Epithelial cell of umbilical artery (primary cell): ENCODE data around the gene CPSF3. TPM values are rescaled to one million over a fixed set of nuclear protein-coding genes. Genes with fewer than 3 reads are reported as not detected.

Source experiments
- total RNA-seq: library from RNA; depleted of rRNA; stranded (reverse); fragments of >200 nt; gene quantifications from 2 replicates; pipeline ENCODE4 v1.2.3, GENCODE V29; 2014

CPSF3 gene
- 52.3 and 53.8 TPM in 2 replicates for total RNA-seq

DNA sequence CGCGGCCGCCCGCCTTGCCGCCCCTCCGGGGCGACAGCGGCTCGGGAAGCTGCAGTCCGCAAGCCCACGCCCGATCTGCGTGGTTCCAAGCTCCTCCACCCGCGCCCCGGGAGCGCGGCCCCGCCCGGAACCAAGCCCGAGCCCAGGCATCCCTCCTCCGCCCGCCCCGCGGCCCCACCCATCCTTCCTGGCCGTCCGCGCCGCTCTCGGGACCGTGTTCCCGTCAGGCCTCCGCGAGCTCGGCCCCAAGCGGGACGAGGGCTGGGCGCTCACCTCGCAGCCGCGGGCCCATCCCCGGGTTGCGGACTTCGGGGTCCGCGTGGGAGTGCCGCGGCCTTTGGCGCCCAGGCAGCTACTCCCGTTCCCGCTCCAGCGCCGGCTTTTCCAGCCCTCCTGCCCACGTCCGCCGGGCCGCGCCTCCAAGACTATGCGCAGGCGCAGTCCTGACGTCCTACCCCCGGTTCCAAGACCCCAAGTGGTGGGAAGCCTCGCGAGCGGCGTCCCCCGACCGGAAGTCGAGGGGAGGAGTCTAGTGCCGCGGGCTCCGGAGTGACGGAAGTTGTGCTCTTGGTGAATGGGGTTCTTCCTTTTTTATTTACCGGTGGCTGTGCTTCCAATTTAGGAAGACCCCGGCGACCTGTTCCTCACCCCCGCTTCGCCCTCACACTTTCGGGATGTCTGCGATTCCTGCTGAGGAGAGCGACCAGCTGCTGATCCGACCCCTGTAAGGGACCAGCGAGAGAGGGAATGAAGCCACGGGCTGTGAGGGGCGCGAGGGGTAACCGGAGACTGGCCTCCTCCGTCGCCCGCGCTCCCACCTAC is at the start of gene CPSF3, which contains the start of gene ITGB1BP1:
Gene CPSF3 (plus strand): TSS at position 555 of the 822 bp plus-strand sequence. CDS start 120 bp downstream, at position 675.
Gene ITGB1BP1 (minus strand): TSS at position 429 of the 822 bp plus-strand sequence. CDS start 4,831 bp downstream, outside the sequence.

DNA sequence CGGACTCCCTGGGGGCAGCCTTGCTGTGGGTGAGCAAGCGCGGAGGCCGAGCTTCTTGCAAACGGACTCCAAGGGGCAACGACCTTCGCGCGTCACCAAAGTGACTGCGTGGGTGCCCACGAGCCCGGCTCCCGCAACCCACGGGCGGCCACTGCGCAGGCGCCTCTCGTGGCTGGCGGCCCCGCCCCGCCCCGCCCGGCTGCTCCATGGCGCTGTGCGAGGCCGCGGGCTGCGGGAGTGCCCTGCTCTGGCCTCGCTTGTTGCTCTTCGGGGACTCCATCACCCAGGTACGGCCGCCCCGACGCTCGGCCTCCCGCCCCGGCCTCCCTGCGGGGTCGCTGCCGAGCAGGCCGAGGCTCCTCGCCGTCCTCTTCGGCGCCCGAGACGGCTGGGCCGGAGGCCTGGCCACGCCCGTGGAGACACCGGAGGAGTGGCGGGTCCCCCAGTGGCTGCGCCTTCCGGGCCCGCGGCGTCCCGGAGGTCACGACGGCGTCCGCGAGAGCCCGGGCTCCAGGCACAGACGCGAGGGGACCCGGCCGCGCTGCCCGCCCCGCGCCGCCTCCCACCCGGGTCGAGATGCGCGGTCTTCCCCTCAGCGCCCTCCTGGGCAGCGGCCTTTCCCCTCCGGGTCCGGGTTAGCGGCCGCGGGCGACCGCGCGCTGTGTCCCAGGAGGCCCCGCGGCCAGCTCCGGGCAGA is 51.1 kb downstream of the CPSF3 start, which contains the start of gene IAH1:
Gene IAH1 (plus strand): TSS at position 191 of the 697 bp plus-strand sequence. CDS start 16 bp downstream, at position 207.

Other genes starting within 250 kb of the CPSF3 start
- gene ASAP2, start 216.8 kb upstream of the CPSF3 start, total RNA-seq = 41.5 and 52.3 TPM in 2 replicates
- 44.5 and 50.2 TPM in 2 replicates for gene ITGB1BP1, start 126 bp upstream of the CPSF3 start, total RNA-seq
- gene IAH1, start 50.9 kb downstream of the CPSF3 start, total RNA-seq = 55.0 and 59.4 TPM in 2 replicates
- 63.7 and 79.0 TPM in 2 replicates for gene ADAM17, start 132.2 kb downstream of the CPSF3 start, total RNA-seq
- 239 and 243 TPM in 2 replicates for gene YWHAQ, start 207.3 kb downstream of the CPSF3 start, total RNA-seq